Sciatic nerve (tissue), 2 donors: Measurements from ENCODE around the gene JARID2. TPM values are rescaled to one million over a fixed set of nuclear protein-coding genes. Genes with fewer than 3 reads are reported as not detected.

Experiments used
- ATAC-seq: fragments of 200-7000 bp; cut with Tn5 transposase; one replicate; pipeline ENCODE4 v1.9.1; 2020; ENCODE audit warnings: mild to moderate bottlenecking, moderate library complexity
- DNase-seq: peaks from one replicate; pipeline ENCODE4 v3.0.0-alpha.2; 2020; ENCODE audit warnings: low spot score
- intact Hi-C: fragments of 100-400 bp; cut with DNase I; formaldehyde crosslinking; loops from one replicate; pipeline ENCODE4 v1.14.2; 2022
- total RNA-seq: library from RNA; stranded (reverse); fragmentation: NEBNext Ultra II Directional; extraction: Animal tissue kit (Norgen Biotek cat#: 25700); gene quantifications from one replicate; pipeline ENCODE4 v1.2.1, GENCODE V29; 2021
- donor health status: DM: no; HTN: no; CAD: no.
- donor health status: DM: no; HTN: no; CAD: no.

Gene JARID2
- total RNA-seq, 1 donor from 2014 or later = 12.7 TPM

DNA sequence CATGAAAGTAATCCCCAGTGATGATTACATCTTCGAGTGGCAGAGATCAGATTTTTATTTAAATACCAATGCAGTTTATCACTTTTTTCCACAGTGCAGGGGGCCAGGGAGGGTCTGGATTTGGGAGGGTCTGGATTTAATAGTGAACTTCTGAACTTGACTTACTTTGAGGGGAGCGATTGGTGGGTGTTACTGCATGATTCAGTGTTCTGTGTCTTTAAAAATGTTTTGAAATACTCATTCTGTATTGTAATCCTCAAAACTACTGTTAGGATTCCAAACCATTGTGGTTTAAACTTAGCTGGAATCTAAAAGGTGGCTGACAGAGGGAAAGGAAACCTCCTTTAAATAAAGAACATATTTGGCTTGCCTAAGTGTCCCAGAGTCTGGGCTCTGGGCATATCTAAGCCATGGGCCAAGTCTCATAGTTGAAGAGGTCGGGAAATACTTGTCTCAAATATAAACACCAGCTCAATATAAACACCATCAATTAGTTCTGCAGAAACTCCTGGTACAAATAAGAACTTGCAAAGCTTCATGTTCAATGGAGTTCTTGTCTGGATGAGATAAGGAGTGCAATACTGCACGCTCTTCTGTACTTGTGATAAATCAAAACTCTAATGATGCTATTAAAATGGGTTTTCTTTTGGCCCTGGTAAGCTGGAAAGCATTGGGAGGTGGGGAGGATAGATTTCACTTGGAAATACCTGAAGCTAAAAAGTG is 14.4 kb downstream of the JARID2 start:
- DNase-seq = no peak

DNA sequence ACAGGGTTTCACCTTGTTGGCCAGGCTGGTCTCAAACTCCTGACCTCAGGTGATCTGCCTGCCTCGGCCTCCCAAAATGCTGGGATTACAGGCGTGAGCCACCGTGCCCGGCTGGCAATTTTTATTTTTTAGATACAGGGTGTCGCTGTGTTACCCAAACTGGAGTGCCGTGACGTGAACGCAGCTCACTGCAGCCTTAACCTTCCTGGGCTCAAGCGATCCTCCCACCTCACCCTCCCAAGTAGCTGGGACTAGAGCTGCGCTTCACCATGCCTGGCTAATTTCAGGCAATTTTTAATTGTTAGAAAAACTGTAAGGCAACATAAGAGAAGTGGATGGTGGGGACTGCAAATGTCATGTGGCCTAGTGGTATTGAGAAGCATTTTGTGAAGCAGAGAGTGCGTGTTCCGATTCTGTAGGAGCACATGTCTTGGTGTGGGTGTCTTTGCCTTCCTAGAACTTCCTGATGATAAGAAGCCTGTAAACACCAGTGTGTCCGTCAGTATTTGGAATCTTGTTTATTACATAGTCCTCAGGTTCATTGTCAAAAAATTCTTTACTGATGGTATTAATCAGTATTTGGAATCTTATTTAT is 18.0 kb downstream of the JARID2 start:
- DNase-seq (no peak), ATAC-seq (no peak)
- intact Hi-C loops = no loop called here

More for the DNA sequence above, 14.4 kb downstream of the JARID2 start:
- ATAC-seq = no peak
- intact Hi-C loops = no loop called here

DNA sequence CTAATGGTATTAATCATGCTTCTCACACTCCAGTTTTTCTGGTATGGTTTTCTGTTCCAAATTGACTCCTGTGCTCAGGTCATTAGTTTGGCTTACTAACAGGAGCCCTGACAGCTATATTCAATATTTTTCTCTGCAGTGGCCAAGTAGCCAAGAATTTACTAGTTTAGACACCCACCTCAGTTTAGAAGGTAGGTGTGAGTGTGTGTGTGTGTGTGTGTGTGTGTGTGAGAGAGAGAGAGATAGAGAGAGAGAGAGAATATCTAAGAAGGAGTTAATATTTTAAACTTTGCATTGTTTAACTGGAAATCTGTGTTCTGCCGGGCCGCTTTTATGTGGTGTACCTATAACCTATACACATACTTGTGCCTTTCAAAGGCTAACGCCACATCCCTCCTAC is 18.5 kb downstream of the JARID2 start:
- ATAC-seq (no peak), DNase-seq (no peak)
- intact Hi-C loops = no loop called here

DNA sequence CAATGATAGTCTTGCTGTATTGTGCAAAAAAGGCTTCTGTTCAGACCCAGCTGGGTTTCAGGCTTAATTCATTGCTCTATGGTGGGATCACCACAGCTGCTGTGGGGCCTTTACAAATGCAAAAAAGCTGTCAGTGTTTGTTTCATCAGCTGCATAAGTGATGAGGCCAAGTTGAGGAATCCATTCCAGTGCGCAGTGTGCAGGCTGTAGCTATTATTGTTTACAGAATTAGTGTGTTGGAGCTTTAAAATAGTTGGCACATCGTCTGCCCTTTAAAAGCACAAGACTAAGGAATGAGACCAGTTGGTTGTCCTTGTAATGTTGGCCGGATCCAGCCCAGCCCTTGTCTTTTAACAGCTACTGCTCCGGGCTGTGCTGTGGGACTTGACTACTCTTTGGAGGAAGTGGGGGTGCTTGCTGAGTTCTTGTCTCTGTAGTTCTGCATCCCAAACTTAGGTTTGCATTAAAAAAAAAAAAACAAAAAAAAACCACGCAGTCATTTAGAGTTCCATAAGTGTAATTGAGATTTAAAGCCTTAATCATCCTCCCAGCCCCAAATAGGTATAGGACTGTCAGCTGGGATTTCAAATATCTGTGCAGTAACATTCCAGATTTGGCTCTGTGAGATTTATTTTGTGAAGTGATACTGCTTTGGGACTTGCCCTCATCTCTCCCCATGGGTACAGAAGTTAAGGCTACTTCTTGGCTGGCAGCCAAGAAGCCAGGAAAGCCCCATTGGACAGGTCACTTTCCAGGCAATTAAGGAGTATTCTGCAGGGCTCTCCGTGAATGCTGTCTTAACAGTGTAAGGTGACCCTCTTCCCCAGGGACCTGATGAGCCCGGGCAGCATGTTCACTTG is 19.3 kb downstream of the JARID2 start:
- ATAC-seq (peak; percentile 73), DNase-seq (no peak)
- intact Hi-C loops = no loop called here

DNA sequence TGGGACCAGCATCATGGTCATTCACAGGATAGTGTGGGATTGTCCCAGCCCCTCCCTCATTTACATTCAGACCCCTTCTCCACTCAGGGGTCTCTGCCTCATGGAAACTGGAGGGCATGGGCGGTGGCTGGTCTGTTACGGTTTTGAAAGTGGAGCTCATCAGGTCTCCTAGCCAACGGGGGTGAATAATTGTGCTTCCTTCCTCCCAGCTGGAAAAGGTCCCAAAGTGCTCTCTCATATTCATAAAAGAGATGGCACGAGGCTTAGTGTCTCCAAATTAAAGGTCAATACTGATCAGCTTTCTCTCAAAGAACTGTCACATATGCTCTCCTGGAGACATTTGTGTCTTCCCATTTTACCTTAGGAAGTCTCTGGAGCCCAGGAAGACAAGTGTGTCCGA is 19.9 kb downstream of the JARID2 start:
- intact Hi-C loops = no loop called here
- DNase-seq (no peak), ATAC-seq (peak; percentile 7)

DNA sequence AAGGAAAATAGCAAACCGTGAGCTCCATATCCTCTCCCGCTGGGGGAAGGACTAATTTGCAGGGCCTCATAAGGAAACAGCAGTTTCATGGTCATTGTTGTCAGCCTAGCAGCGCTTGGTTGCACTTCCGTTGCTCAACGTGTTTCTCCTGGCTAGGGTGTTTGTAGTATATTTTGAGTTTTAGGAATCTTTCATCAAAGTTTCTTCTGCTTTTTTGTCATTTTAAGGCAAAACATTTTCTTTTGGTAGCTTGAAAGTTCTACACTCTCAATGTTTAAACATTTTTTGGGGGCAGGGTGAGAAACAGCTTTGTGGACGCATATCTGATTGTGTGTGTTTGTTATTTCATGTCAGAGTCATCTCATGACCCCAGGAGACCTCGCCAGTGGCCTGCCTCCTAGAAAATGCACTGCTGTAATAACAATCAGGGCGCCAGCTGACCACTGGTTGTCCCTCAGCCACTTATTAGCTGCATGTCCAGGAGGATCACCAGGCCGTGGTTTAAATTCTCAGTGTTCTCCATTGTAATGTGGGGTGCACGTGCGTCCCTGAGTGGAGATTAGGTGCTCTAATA is 20.6 kb downstream of the JARID2 start:
- intact Hi-C loops = no loop called here
- ATAC-seq (peak; percentile 60), DNase-seq (no peak)

DNA sequence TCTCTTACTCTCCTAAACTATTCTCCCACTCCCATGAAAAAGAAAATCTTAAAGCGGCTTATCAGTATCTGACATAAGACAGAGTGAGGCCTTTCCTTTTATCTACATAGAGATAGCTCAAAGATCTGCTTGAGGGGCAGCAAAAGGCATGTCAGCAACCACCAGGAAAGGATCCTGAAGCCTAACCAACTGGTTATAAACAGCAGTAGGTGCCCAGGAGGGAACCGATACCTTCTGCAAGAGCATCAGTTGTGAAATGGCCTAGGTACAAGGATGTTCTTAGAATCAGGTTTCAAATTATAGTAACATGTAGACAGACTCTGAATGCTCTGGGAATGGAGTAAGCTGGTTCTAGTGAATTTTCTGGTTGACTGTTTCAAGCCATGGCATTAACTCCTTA is 21.4 kb downstream of the JARID2 start:
- DNase-seq (no peak), ATAC-seq (no peak)
- intact Hi-C loops = no loop called here

DNA sequence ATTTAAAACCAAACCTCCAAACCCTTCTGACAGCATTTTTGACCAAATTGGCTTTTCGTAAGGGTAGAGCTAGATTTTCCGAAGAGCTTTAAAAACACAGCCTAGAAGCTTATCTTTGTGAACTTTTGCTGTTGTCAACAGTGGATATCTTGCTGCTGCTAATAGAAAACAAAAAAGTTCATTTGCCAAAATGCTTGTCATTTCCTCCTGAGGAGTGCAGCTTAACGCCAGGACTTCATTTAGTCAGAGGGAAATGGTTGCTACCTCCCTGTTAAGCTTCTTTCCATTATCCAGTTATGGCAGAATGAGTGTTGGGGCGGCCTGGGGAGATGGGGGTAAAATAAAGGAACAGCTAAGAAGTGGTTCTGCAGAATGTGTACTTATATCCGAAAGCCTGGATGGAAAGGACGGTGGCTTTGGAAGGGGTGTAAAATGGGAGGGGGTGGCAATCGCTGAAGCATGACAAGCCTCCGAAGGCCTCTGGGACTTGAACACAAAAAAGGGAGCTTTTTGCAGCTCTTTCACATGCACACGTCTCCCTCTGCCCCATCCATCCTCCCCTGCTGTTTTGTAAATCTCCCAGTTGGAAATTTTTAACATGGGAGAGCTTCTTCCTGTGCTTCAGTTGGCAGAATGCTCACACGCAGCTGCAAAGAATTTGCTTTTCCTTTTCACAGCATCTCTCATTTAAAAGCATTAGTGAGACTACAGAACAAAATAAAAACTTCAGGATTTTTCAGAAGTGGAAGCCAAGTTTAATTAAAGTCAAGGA is 22.5 kb downstream of the JARID2 start:
- intact Hi-C loops = no loop called here
- no peak for ATAC-seq
- no peak for DNase-seq

DNA sequence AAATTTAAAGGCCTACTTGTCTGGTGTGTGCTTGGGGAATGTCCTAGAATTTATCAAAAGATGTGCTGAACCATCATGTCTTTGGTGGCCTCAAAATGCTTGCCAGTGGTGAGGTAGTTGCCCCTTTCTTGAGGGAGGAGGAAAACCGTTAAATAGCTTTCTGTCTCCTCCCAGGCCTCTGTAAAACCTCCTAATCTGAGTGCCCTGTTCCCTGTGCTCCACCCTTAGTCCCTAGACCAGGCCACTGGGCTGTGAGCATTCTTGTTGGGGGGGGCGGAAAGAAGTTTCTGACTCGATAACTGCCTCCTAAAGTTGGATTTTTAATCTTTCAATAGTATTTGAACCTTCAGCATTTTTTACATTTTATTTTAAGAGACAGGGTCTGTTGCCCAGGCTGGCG is 23.1 kb downstream of the JARID2 start:
- intact Hi-C loops = no loop called here
- no peak for DNase-seq
- no peak for ATAC-seq

DNA sequence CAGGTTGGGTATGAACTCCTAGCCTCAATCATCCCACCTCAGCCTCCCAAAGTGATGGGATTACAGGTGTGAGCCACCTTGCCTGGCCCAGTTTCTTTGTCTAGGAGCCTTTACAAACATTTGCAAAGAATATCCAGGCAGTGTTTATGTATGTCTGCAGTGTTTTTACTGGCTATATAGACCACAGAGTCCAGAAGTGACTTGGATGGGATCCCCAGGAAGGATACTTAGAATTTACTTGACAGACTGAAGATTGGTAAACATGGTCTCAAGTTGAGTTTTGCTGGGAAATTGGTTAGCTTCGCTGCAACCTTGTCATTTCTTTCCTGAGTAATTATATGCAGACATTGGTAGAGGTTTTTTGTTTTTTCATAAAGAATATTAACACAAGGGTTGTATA is 23.8 kb downstream of the JARID2 start:
- intact Hi-C loops = no loop called here
- DNase-seq = no peak
- no peak for ATAC-seq

DNA sequence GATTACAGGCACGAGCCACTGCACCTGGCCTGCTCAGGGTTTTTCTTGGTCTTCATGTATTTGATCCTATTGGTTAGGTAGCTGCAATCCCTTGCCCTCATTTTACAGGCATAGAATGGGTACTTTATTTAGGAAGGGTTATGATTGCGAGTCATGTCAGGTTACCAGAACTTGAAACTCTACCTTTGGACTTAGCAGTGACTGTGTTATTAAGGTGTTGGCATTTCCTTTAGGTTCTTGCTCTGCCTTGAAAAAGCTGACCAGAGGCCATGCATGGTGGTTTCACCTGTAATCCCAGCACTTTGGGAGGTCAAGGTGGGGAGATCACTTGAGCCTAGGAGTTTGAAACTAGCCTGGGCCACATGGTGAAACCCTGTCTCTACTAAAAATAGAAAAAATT is 24.5 kb downstream of the JARID2 start:
- ATAC-seq = no peak
- no peak for DNase-seq

DNA sequence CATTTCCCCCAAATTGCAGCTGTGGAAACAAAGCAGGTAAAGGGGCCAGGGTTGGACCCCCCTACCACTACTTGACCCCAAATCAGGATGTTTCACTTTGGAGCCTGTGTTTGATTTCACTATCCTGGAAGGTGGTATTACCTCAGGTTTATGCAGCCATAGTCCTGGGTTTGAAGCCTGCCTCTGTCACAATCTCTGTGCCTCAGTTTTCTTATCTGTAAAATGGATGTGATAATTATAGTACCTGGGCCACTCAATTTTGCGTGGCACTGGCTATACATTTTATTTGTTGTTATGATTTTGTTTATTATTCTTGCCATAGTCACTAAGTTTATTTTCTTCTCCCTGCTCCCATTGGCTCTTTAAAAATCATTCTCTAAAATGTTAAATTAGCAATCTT is 26.7 kb downstream of the JARID2 start:
- DNase-seq = no peak

More for the DNA sequence above, 24.5 kb downstream of the JARID2 start:
- intact Hi-C loops = no loop called here

DNA sequence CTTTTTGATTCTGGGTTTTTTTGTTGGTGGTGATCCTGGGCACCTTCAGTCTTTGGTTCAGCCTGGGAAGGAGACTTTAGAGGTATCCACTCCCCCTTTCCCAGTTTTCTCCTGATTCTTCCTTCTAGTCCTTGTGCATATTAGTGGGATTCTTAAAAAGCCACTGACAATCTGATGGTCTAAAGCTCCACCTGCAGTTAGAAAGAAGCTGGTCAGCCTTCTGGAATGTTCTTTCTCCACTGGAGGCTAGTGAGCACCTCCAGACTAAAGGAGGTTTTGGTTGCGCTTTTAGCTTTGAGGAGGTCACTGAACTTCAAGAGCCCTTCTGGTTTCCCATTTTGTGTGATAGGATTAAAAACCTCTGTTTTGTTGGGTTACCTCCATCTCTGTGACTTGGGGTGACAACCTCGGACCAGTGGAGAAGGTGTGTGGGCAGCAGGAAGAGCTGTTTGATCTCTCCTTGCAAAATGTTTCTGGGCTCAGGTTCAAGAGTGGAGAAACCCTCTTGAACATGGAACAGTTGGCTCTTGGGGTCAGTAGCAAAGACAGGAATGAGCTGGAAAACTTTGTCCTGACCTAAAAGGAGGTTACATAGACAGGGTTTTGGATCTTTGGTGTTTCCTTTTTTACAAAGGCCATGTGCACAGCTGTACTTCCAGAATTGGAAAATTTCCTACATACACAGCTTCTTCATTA is 29.0 kb downstream of the JARID2 start:
- intact Hi-C loops = no loop called here
- DNase-seq (no peak), ATAC-seq (peak; percentile 77)

More for the DNA sequence above, 26.7 kb downstream of the JARID2 start:
- intact Hi-C loops = no loop called here
- no peak for ATAC-seq

DNA sequence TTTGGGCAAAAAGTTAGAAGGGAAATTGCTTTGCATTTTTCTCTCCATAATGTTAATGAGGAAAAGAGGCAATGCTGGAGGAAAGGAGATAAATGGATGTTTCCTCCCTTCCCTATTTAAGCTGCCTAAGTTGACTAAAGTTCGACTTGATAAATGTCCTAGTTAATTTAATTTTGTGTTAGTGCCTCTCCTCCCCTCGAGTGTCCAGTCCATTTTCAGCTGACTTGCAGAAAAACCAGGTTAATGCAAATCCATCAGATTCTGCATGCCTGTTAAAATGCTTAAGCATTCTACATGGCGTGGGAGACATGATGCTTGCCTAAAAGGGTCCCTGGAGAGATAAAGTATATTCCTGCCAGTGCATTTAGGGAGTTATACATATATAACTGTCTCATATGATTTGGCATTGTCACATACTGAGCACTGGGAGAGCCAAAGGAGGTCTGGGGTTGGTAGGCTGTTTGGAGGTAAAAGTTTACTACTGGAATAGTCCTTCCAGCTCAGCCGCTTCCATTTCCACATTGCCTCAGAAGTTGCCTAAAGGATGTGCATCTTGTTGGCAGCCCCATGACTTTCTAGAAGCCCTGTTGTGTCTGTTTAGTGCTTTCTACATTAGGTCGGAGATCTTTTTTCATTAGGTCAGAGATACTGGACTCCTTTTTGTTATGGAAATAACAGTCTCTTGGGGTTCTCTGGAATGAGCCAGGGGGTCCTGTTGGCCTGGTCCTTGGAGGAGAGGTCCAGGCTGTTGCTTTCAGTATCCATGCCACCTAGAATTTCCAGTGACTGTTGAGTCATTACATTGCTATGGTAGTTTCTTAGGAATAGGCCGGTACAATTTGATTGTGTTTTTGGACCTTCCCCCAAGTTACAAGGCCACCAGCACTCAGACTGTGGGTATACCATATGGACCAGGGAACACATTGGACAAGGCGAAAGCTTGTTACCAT is 30.4 kb downstream of the JARID2 start:
- intact Hi-C loops = no loop called here
- ATAC-seq (no peak), DNase-seq (no peak)

DNA sequence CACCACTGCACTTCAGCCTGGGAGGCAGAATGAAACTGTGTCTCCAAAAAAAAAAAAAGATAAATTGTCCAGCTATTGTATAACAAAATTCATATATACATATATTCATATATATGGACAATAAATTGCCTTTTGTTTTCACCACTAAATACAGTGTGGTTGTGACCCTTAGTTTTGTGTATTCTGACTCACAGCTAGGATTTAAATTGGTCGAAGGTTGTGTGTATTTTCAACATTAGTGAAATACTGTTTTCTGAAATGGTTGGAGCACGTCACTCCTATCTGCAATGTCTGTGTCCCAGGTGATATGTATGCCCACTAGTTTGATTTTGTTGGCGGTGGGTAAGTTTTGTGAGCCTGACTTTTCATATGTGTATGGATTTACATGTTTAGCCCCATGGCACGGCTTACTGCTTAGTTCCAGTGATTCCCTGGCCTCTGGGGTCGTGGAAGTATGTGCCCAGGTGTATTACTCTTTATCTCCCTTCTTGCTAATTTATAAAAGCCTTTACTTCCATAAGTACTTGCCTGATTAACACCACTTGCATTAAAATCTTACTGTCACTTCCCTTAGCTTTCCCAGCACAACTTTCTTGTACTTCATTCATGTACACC is 33.3 kb downstream of the JARID2 start:
- intact Hi-C loops = no loop called here
- DNase-seq = no peak
- ATAC-seq = no peak

DNA sequence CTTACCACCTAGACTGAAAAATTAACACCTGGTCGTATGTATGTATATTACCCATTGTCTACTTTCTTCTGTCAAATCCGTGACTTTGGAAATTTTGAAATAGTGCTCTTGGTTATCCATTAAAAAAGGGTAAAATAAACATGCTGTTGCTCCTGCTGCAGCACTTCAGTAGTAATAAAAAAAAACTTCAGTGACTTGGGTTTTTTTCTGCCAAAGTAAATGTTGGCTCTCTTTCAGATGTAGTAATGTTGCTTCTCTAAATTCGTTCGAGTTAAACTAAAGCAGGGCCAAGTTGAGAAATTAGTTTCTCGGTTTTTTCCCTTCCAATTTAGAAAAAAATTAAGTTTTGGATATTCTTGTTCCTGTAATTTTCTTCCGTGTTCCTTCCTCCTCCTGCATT is 34.2 kb downstream of the JARID2 start:
- ATAC-seq (peak; percentile 72), DNase-seq (no peak)
- intact Hi-C loops = no loop called here

DNA sequence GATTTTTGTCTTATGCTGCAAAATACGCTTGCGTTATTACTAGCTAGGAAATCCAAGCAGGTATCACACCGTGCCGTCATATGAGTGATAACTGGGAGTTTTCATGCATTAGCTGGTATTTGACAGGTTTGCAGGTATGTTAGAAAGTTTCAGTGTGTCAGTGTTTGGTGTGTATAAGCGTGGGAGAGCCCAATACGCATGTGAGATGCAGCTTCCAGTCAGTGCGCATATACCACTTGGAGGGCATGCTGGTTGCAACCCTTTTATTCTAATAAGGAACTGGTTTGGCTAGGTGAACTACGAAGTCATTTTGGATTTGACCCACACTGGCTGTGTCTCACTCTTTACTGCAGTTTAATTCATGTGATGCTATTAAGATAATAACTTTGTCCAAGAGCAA is 35.1 kb downstream of the JARID2 start:
- no peak for ATAC-seq
- no peak for DNase-seq
- intact Hi-C loops = no loop called here
